Kidney (tissue), 14 donors: ENCODE measurements around the gene FAM20B. TPM values are rescaled to one million over a fixed set of nuclear protein-coding genes. Genes with fewer than 3 reads are reported as not detected.

Experiments
- DNase-seq, 5 donors: peaks; one replicate each; pipeline ENCODE4 v3.0.0-alpha.2; 2013 to 2020
- FAIRE-seq: peaks from 2 replicates; lab custom pipeline; 2012; peaks lifted over from hg19 to GRCh38; lab: Jason Lieb, UNC
- H3K27ac ChIP-seq, 2 donors: one replicate each; pipeline ENCODE4 v1.7.0; 2013; ENCODE audit warnings: low read depth in 2 of 2, low read length in 2 of 2, inconsistent platforms in 1 of 2
- H3K27me3 ChIP-seq: one replicate; pipeline ENCODE4 v1.7.1; 2013; ENCODE audit warnings: low read length, inconsistent platforms; ENCODE audit not compliant: control insufficient read depth, insufficient read depth
- H3K36me3 ChIP-seq, 3 donors: one replicate each; pipeline versions ENCODE4 v1.7.0 to v1.7.1; 2013; ENCODE audit warnings: low read length in 3 of 3, control low read depth in 1 of 3, inconsistent platforms in 1 of 3; ENCODE audit not compliant: insufficient read depth in 3 of 3, control insufficient read depth in 2 of 3
- H3K4me1 ChIP-seq, 3 donors: one replicate each; pipeline versions ENCODE4 v1.7.0 to v1.7.1; 2013; ENCODE audit warnings: low read length in 3 of 3, inconsistent platforms in 1 of 3, low read depth in 1 of 3; ENCODE audit not compliant: control insufficient read depth in 2 of 3, insufficient read depth in 2 of 3
- H3K4me3 ChIP-seq, 3 donors: one replicate each; pipeline versions ENCODE4 v1.7.0 to v1.8.1; 2013; ENCODE audit warnings: low read length in 3 of 3, control low read depth in 1 of 3, inconsistent platforms in 1 of 3
- H3K9ac ChIP-seq, 3 donors: one replicate each; pipeline versions ENCODE4 v1.7.0 to v1.7.1; 2013; ENCODE audit warnings: low read length in 3 of 3, control low read depth in 1 of 3, inconsistent platforms in 1 of 3
- H3K9me3 ChIP-seq, 3 donors: one replicate each; pipeline versions ENCODE4 v1.7.0 to v1.7.1; 2013; ENCODE audit warnings: low read length in 3 of 3, control low read depth in 1 of 3, inconsistent platforms in 1 of 3; ENCODE audit not compliant: control insufficient read depth in 2 of 3, insufficient read depth in 1 of 3
- intact Hi-C: fragments of 100-400 bp; cut with DNase I; formaldehyde crosslinking; loops from one replicate; pipeline ENCODE4 v1.11.1; 2022
- polyA plus RNA-seq: library from polyadenylated mRNA; stranded (reverse); fragments of 350-450 nt; fragmentation: Illumina TruSeq; extraction: RNeasy Lipid Tissue Mini Kit (QIAGEN cat#74804); gene quantifications from one replicate; pipeline ENCODE4 v1.2.3, GENCODE V29; 2014; ENCODE audit warnings: low read depth, low replicate concordance; ENCODE audit not compliant: insufficient read depth
- total RNA-seq: library from RNA; stranded (reverse); fragmentation: NEBNext Ultra II Directional; extraction: Animal tissue kit (Norgen Biotek cat#: 25700); gene quantifications from one replicate; pipeline ENCODE4 v1.2.1, GENCODE V29; 2021
- TF ChIP-seq, protein P1 (sequence below): IDR thresholded peaks from 3 replicates; pipeline ENCODE4 v1.5.1; 2012; ENCODE audit warnings: mild to moderate bottlenecking, moderate library complexity, borderline replicate concordance; ENCODE audit not compliant: insufficient read depth; ENCODE audit errors: extremely low read depth
- donor health status: control.
- donor health status: control.
- donor health status: control.
- donor health status: control.
- donor health status: control.
- donor health status: DM: yes; HTN: yes; CAD: no.
- donor health status: Normal renal cell carcinoma (clear cell type).

FAM20B gene
- total and polyA plus RNA-seq, 2 donors from 2014 or later, result 17.0 to 50.2 TPM

DNA sequence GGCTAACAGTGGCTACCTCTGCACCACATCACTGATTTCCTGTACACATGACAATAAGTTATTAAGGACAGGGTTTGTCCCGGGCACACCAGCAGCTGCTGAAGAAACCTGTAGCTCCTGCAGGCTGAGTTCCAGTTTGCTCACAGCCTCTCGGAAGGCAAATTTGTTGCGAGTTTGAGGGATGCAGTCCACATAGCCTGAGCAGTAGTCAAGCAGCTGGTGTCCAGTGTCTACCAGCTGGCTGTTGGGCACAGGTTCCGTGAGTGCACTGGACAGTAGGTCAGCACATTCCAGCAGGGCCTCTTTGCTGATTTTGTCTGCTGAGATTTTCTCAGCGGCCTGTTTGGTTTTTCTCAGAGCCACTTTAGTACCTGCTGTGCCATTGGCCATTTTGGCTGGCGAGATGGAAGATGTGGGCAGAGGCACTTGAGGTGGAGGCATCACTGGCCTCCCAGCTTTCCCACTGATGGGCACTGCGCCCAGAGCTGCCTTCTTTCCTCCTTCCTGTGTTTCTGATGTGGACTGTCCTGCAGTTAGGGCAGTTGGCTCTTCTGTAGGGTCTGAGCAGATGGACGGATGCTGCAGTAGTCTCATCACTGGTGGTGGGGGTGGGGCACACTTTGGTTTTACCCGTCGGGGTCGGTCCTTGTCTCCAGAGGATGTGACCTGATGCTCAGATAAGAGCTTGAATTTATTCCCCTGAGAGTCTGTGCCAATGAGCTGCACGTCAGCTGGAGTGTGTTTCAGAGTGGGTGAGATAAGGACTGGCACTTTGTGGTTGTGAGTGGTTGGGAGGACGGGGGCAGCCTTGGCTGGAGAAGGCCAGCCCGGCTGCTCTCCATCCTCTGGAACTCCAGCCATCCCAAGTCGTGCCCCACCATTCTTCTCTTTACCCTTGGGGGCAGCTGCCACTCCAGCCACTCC, 82.3 kb downstream of the FAM20B start:
- Histone ChIP-seq H3K27ac (no peak overlapping the region), H3K9me3 (no peaks in the 10 kb centered on the region), H3K4me3 (no peak overlapping the region), H3K4me1 (no peaks in the 10 kb centered on the region), H3K27me3 (no peaks in the 10 kb centered on the region), H3K36me3 (peaks cover 0 to 24% (median 16%) of the 10 kb centered on the region in 3 donors), H3K9ac (no peak overlapping the region)
- FAIRE-seq, result no peak
- intact Hi-C loops, result no loop called here
- no peak for DNase-seq
- TF ChIP-seq, protein P1, sequence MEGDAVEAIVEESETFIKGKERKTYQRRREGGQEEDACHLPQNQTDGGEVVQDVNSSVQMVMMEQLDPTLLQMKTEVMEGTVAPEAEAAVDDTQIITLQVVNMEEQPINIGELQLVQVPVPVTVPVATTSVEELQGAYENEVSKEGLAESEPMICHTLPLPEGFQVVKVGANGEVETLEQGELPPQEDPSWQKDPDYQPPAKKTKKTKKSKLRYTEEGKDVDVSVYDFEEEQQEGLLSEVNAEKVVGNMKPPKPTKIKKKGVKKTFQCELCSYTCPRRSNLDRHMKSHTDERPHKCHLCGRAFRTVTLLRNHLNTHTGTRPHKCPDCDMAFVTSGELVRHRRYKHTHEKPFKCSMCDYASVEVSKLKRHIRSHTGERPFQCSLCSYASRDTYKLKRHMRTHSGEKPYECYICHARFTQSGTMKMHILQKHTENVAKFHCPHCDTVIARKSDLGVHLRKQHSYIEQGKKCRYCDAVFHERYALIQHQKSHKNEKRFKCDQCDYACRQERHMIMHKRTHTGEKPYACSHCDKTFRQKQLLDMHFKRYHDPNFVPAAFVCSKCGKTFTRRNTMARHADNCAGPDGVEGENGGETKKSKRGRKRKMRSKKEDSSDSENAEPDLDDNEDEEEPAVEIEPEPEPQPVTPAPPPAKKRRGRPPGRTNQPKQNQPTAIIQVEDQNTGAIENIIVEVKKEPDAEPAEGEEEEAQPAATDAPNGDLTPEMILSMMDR, result no peak

DNA sequence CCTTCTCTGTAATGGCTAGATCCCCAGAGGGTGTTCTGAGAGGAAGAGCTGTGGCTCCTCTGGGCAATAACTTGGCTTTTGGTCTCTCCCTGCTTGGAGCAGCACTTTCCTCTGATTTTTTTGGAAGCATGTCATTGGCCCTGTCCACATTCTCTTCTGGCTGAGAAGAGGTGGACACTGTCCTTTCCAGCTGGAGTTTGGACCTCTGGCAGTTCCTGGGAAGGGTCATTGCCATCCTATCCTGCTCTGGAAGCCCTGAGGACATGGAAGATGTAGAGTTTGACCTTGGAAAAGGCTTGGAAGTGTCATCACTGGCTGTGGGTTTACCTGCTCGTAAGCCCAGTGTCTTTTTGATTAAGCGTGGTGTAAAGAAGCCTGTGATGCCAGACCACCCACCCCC, 83.0 kb downstream of the FAM20B start:
- Histone ChIP-seq H3K27me3 (no peaks in the 10 kb centered on the region), H3K9ac (no peak overlapping the region), H3K27ac (no peak overlapping the region), H3K4me1 (no peaks in the 10 kb centered on the region), H3K4me3 (no peak overlapping the region), H3K9me3 (no peaks in the 10 kb centered on the region), H3K36me3 (peaks cover 0 to 24% (median 16%) of the 10 kb centered on the region in 3 donors)
- no peak for DNase-seq
- intact Hi-C loops, result no loop called here
- no peak for FAIRE-seq
- TF ChIP-seq, protein P1, result no peak

DNA sequence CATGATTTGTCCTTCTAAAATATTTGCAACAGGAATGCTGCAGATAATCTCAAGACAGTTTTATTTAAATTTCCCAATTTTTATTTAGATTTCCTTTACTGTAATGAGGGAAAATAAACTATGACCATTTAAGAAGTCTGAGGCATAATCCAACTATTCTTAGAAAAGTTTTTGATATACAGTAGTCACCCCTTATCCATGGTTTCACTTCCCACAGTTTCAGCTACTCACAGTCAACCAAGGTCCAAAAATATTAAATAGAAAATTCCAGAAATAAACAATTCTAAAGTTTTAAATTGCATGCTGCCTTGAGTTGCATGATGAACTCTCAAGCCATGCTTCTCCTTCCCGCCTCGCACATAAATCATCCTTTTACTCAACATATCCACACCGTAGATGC, 89.5 kb downstream of the FAM20B start:
- DNase-seq (no peak), FAIRE-seq (no peak)
- TF ChIP-seq, protein P1, result no peak
- Histone ChIP-seq H3K4me3 (no peak overlapping the region), H3K27ac (no peak overlapping the region), H3K9ac (no peak overlapping the region), H3K27me3 (no peaks in the 10 kb centered on the region), H3K36me3 (peaks cover 0 to 26% (median 4%) of the 10 kb centered on the region in 3 donors), H3K4me1 (no peaks in the 10 kb centered on the region), H3K9me3 (no peaks in the 10 kb centered on the region)
- intact Hi-C loops, result no loop called here
